ENCODE measurements around the gene EHMT1. TPM values are rescaled to one million over a fixed set of nuclear protein-coding genes. Genes with fewer than 3 reads are reported as not detected.
"Not testable (repeated sequence)": the region's sequence is repeated elsewhere in the genome, so short reads cannot be mapped to it uniquely, and the experiment has no call there.

The EHMT1 gene
- polyA plus RNA-seq, 1 donor from 2014 or later: 39.1 TPM

GRCh38 chr9:137797206-137798120, 178.7 kb downstream of the EHMT1 start:
- Mint-ChIP-seq H3K36me3 (peaks cover 26% of the 10 kb centered on the region), H3K9me3 (no peaks in the 10 kb centered on the region), H3K27ac (peak overlapping the region in 1 of 3 donors; percentile 36), H3K27me3 (no peaks in the 10 kb centered on the region), H3K4me3 (peak overlapping the region in 1 of 4 donors; percentile 29), H3K4me1 (peaks cover 0 to 8% (median 0%) of the 10 kb centered on the region in 3 donors)

GRCh38 chr9:137798142-137798541, 179.3 kb downstream of the EHMT1 start:
- no peak overlapping the region for H3K4me3 Mint-ChIP-seq

GRCh38 chr9:137798901-137799629, 180.3 kb downstream of the EHMT1 start:
- Mint-ChIP-seq H3K27me3 (no peaks in the 10 kb centered on the region), H3K4me1 (peaks cover 0 to 5% (median 0%) of the 10 kb centered on the region in 3 donors), H3K36me3 (peaks cover 17% of the 10 kb centered on the region), H3K27ac (peak overlapping the region in 2 of 3 donors; percentile 59 to 85), H3K9me3 (no peaks in the 10 kb centered on the region), H3K4me3 (peak overlapping the region in 2 of 4 donors; percentile 65 to 76)

More at GRCh38 chr9:137798142-137798541, 179.3 kb downstream of the EHMT1 start:
- Mint-ChIP-seq H3K36me3 (peaks cover 23% of the 10 kb centered on the region), H3K27me3 (no peaks in the 10 kb centered on the region), H3K9me3 (no peaks in the 10 kb centered on the region), H3K27ac (no peak overlapping the region), H3K4me1 (peaks cover 0 to 8% (median 0%) of the 10 kb centered on the region in 3 donors)

- Mint-ChIP-seq H3K4me1 (peaks cover 0 to 5% (median 0%) of the 10 kb centered on the region in 3 donors), H3K9me3 (no peaks in the 10 kb centered on the region), H3K27ac (peak overlapping the region in 1 of 3 donors; percentile 85), H3K4me3 (peak overlapping the region in 1 of 4 donors; percentile 65), H3K27me3 (no peaks in the 10 kb centered on the region), H3K36me3 (peaks cover 21% of the 10 kb centered on the region)
These were observed 180.8 kb downstream of the EHMT1 start for GRCh38 chr9:137799630-137799983.

- Mint-ChIP-seq H3K27me3 (no peaks in the 10 kb centered on the region), H3K27ac (peak overlapping the region; percentile 59 to 74 (median 63)), H3K36me3 (peaks cover 21% of the 10 kb centered on the region), H3K9me3 (no peaks in the 10 kb centered on the region), H3K4me3 (no peak overlapping the region), H3K4me1 (peaks cover 0 to 6% (median 2%) of the 10 kb centered on the region in 3 donors)
These were observed 181.6 kb downstream of the EHMT1 start for GRCh38 chr9:137800196-137801022.

- Mint-ChIP-seq H3K4me1 (peaks cover 0 to 5% (median 2%) of the 10 kb centered on the region in 3 donors), H3K27me3 (no peaks in the 10 kb centered on the region), H3K4me3 (peak overlapping the region in 1 of 4 donors; percentile 32), H3K36me3 (peaks cover 19% of the 10 kb centered on the region), H3K9me3 (no peaks in the 10 kb centered on the region), H3K27ac (peak overlapping the region in 1 of 3 donors; percentile 74)
These were observed 182.2 kb downstream of the EHMT1 start for GRCh38 chr9:137801023-137801319.

GRCh38 chr9:137802021-137802420, 183.2 kb downstream of the EHMT1 start:
- H3K27ac Mint-ChIP-seq: peak overlapping the region in 1 of 3 donors; percentile 20
- H3K27me3 Mint-ChIP-seq: no peaks in the 10 kb centered on the region
- H3K4me3 Mint-ChIP-seq: no peak overlapping the region
- no peaks in the 10 kb centered on the region for H3K9me3 Mint-ChIP-seq
- H3K36me3 Mint-ChIP-seq: peaks cover 19% of the 10 kb centered on the region
- H3K4me1 Mint-ChIP-seq: peaks cover 2 to 3% (median 2%) of the 10 kb centered on the region in 3 donors

GRCh38 chr9:137802521-137803243, 183.9 kb downstream of the EHMT1 start:
- H3K27me3 Mint-ChIP-seq: no peaks in the 10 kb centered on the region
- H3K4me1 Mint-ChIP-seq: peaks cover 2 to 5% (median 3%) of the 10 kb centered on the region in 3 donors
- no peak overlapping the region for H3K4me3 Mint-ChIP-seq
- no peaks in the 10 kb centered on the region for H3K9me3 Mint-ChIP-seq
- peak overlapping the region in 1 of 3 donors; percentile 48 for H3K27ac Mint-ChIP-seq
- H3K36me3 Mint-ChIP-seq: peaks cover 16% of the 10 kb centered on the region

GRCh38 chr9:137804908-137805630, 186.3 kb downstream of the EHMT1 start:
- Mint-ChIP-seq H3K36me3 (peaks cover 9% of the 10 kb centered on the region), H3K27me3 (no peaks in the 10 kb centered on the region), H3K9me3 (no peaks in the 10 kb centered on the region), H3K27ac (peak overlapping the region in 2 of 3 donors; percentile 67 to 69), H3K4me3 (no peak overlapping the region), H3K4me1 (peaks cover 2 to 9% (median 5%) of the 10 kb centered on the region in 3 donors)

- Mint-ChIP-seq H3K27me3 (no peaks in the 10 kb centered on the region), H3K27ac (peak overlapping the region in 2 of 3 donors; percentile 31 to 56), H3K36me3 (peaks cover 9% of the 10 kb centered on the region), H3K4me3 (no peak overlapping the region), H3K9me3 (no peaks in the 10 kb centered on the region), H3K4me1 (peaks cover 4 to 10% (median 5%) of the 10 kb centered on the region in 3 donors)
These were observed 189.2 kb downstream of the EHMT1 start for GRCh38 chr9:137807721-137808703.

GRCh38 chr9:137809040-137809576, 190.3 kb downstream of the EHMT1 start:
- Mint-ChIP-seq H3K27ac (peak overlapping the region in 1 of 3 donors; percentile 53), H3K9me3 (no peaks in the 10 kb centered on the region), H3K27me3 (no peaks in the 10 kb centered on the region), H3K4me3 (peak overlapping the region in 1 of 4 donors; percentile 23), H3K36me3 (peaks cover 8% of the 10 kb centered on the region), H3K4me1 (peaks cover 4 to 10% (median 5%) of the 10 kb centered on the region in 3 donors)

GRCh38 chr9:137809726-137810450, 191.1 kb downstream of the EHMT1 start:
- H3K9me3 Mint-ChIP-seq, H3K27me3 Mint-ChIP-seq, H3K4me3 Mint-ChIP-seq, H3K27ac Mint-ChIP-seq, H3K36me3 Mint-ChIP-seq: not testable (repeated sequence)
- H3K4me1 Mint-ChIP-seq: peaks cover 4 to 10% (median 5%) of the 10 kb centered on the region in 3 donors
